ENCODE results near the gene PMPCA.

PMPCA gene

GRCh38 chr9:136457326-136457725, 46.9 kb downstream of the PMPCA start:
- H2AFZ ChIP-seq (ENCODE audit: low read depth, low read length) = no peak overlapping the region
- no peaks in the 10 kb centered on the region for H4K20me1 ChIP-seq (ENCODE audit: insufficient read depth, low read length)
- H3K27me3 ChIP-seq (ENCODE audit: low read depth, low read length) = no peaks in the 10 kb centered on the region
- no peaks in the 10 kb centered on the region for H3K4me1 ChIP-seq (ENCODE audit: low read length)
- no peaks in the 10 kb centered on the region for H3K79me2 ChIP-seq (ENCODE audit: low read length)
- H3K27ac ChIP-seq (ENCODE audit: low read length) = no peak overlapping the region
- TF ChIP-seq EZH2phosphoT487 (IDR thresholded peaks at IDR 0.05; ENCODE audit: low read depth) = no peak
- TF ChIP-seq, protein P1, sequence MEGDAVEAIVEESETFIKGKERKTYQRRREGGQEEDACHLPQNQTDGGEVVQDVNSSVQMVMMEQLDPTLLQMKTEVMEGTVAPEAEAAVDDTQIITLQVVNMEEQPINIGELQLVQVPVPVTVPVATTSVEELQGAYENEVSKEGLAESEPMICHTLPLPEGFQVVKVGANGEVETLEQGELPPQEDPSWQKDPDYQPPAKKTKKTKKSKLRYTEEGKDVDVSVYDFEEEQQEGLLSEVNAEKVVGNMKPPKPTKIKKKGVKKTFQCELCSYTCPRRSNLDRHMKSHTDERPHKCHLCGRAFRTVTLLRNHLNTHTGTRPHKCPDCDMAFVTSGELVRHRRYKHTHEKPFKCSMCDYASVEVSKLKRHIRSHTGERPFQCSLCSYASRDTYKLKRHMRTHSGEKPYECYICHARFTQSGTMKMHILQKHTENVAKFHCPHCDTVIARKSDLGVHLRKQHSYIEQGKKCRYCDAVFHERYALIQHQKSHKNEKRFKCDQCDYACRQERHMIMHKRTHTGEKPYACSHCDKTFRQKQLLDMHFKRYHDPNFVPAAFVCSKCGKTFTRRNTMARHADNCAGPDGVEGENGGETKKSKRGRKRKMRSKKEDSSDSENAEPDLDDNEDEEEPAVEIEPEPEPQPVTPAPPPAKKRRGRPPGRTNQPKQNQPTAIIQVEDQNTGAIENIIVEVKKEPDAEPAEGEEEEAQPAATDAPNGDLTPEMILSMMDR (IDR thresholded peaks at IDR 0.05; ENCODE audit: low read depth, low read length) = no peak
- no peak overlapping the region for H3K9ac ChIP-seq (ENCODE audit: low read length)
- no peaks in the 10 kb centered on the region for H3K9me3 ChIP-seq (ENCODE audit: insufficient read depth, low read length)
- peaks cover 64% of the 10 kb centered on the region for H3K36me3 ChIP-seq (replicated peaks; ENCODE audit: low read depth, low read length)
- H3K4me3 ChIP-seq (ENCODE audit: low read length) = no peak overlapping the region
- no peak overlapping the region for H3K4me2 ChIP-seq (ENCODE audit: low read length)

GRCh38 chr9:136459425-136459824, 49.0 kb downstream of the PMPCA start:
- H3K4me2 ChIP-seq (ENCODE audit: low read length) = no peak overlapping the region
- H4K20me1 ChIP-seq (ENCODE audit: insufficient read depth, low read length) = peaks cover 5% of the 10 kb centered on the region; the same call in 1 of the 2 replicates
- H3K27ac ChIP-seq (ENCODE audit: low read length) = no peak overlapping the region
- H3K27me3 ChIP-seq (ENCODE audit: low read depth, low read length) = no peaks in the 10 kb centered on the region
- H3K79me2 ChIP-seq (ENCODE audit: low read length) = peaks cover 3% of the 10 kb centered on the region; the same call in 1 of the 2 replicates
- TF ChIP-seq EZH2phosphoT487 (IDR thresholded peaks at IDR 0.05; ENCODE audit: low read depth) = no peak
- TF ChIP-seq, protein P1 (IDR thresholded peaks at IDR 0.05; ENCODE audit: low read depth, low read length) = no peak
- no peaks in the 10 kb centered on the region for H3K4me1 ChIP-seq (ENCODE audit: low read length)
- no peak overlapping the region for H2AFZ ChIP-seq (ENCODE audit: low read depth, low read length)
- no peak overlapping the region for H3K9ac ChIP-seq (ENCODE audit: low read length)
- no peak overlapping the region for H3K4me3 ChIP-seq (ENCODE audit: low read length)
- peaks cover 70% of the 10 kb centered on the region for H3K36me3 ChIP-seq (replicated peaks; ENCODE audit: low read depth, low read length)
- no peaks in the 10 kb centered on the region for H3K9me3 ChIP-seq (ENCODE audit: insufficient read depth, low read length)

GRCh38 chr9:136460772-136461325, 50.4 kb downstream of the PMPCA start:
- Histone ChIP-seq H3K27me3 (ENCODE audit: low read depth, low read length) (no peaks in the 10 kb centered on the region), H3K79me2 (ENCODE audit: low read length) (peaks cover 3% of the 10 kb centered on the region; the same call in 1 of the 2 replicates), H3K4me1 (ENCODE audit: low read length) (no peaks in the 10 kb centered on the region), H2AFZ (ENCODE audit: low read depth, low read length) (no peak overlapping the region), H3K27ac (ENCODE audit: low read length) (no peak overlapping the region), H3K4me2 (ENCODE audit: low read length) (no peak overlapping the region), H3K9me3 (ENCODE audit: insufficient read depth, low read length) (no peaks in the 10 kb centered on the region), H3K36me3 (replicated peaks; ENCODE audit: low read depth, low read length) (peaks cover 68% of the 10 kb centered on the region), H3K9ac (ENCODE audit: low read length) (no peak overlapping the region), H4K20me1 (ENCODE audit: insufficient read depth, low read length) (peaks cover 5% of the 10 kb centered on the region; the same call in 1 of the 2 replicates), H3K4me3 (ENCODE audit: low read length) (no peak overlapping the region)
- no peak for TF ChIP-seq EZH2phosphoT487 (IDR thresholded peaks at IDR 0.05; ENCODE audit: low read depth)
- TF ChIP-seq, protein P1 (IDR thresholded peaks at IDR 0.05; ENCODE audit: low read depth, low read length) = no peak

DNA sequence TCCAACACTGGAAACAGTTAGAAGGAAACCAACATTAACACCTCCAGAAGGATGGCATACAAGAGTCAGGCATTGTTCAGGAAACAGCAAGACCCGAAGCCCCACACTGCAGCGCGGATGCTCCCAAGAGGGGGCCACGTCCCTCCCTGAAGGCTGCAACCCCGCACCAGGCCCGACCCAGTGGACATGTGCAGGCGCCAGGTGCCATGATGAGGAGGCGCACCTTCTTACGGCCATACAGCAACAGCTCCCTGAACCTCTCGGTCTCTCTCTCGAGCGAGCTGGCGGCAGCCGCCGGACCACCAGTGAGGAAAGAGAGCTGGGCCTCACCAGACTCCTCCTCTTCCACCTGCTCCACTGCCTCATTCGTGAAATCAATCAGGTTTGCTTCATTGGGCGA, 52.2 kb downstream of the PMPCA start:
- peaks cover 68% of the 10 kb centered on the region for H3K36me3 ChIP-seq (replicated peaks; ENCODE audit: low read depth, low read length)
- no peak overlapping the region for H3K9ac ChIP-seq (ENCODE audit: low read length)
- H3K79me2 ChIP-seq (ENCODE audit: low read length) = peaks cover 3% of the 10 kb centered on the region; the same call in 1 of the 2 replicates
- no peak for TF ChIP-seq EZH2phosphoT487 (IDR thresholded peaks at IDR 0.05; ENCODE audit: low read depth)
- TF ChIP-seq, protein P1 (IDR thresholded peaks at IDR 0.05; ENCODE audit: low read depth, low read length) = no peak
- H3K4me1 ChIP-seq (ENCODE audit: low read length) = no peaks in the 10 kb centered on the region
- H3K27ac ChIP-seq (ENCODE audit: low read length) = no peak overlapping the region
- no peaks in the 10 kb centered on the region for H3K9me3 ChIP-seq (ENCODE audit: insufficient read depth, low read length)
- no peak overlapping the region for H3K4me3 ChIP-seq (ENCODE audit: low read length)
- no peak overlapping the region for H3K4me2 ChIP-seq (ENCODE audit: low read length)
- H2AFZ ChIP-seq (ENCODE audit: low read depth, low read length) = no peak overlapping the region
- peaks cover 5% of the 10 kb centered on the region; the same call in 1 of the 2 replicates for H4K20me1 ChIP-seq (ENCODE audit: insufficient read depth, low read length)
- no peaks in the 10 kb centered on the region for H3K27me3 ChIP-seq (ENCODE audit: low read depth, low read length)

Data from OCI-LY3 (cell line).